HG02885 (cell line): ENCODE measurements around the gene ACKR4.
"Not testable (repeated sequence)": the region's sequence is repeated elsewhere in the genome, so short reads cannot be mapped to it uniquely, and the experiment has no call there.

Experiments used
- ATAC-seq: cut with Tn5 transposase; IDR thresholded peaks from one replicate; pipeline ENCODE4 v1.9.1; 2021; ENCODE audit warnings: mild to moderate bottlenecking; ENCODE audit not compliant: unreplicated experiment, poor library complexity

ACKR4 gene

GRCh38 chr3:132630612-132631011, 33.5 kb downstream of the ACKR4 start:
- no peak for ATAC-seq

GRCh38 chr3:132635052-132635451, 38.0 kb downstream of the ACKR4 start:
- ATAC-seq, result no peak

- ATAC-seq, result no peak
Observed at GRCh38 chr3:132637590-132637989, 40.5 kb downstream of the ACKR4 start.

- ATAC-seq, result no peak
Observed at GRCh38 chr3:132638706-132639105, 41.6 kb downstream of the ACKR4 start.

GRCh38 chr3:132641427-132641826, 44.4 kb downstream of the ACKR4 start:
- not testable (repeated sequence) for ATAC-seq

- peak; percentile 59 for ATAC-seq
Observed at GRCh38 chr3:132641837-132642538, 44.9 kb downstream of the ACKR4 start.

- ATAC-seq, result no peak
Observed at GRCh38 chr3:132642539-132642847, 45.4 kb downstream of the ACKR4 start.

- no peak for ATAC-seq
Observed at GRCh38 chr3:132643366-132643765, 46.3 kb downstream of the ACKR4 start.

- ATAC-seq, result no peak
Observed at GRCh38 chr3:132645058-132645457, 48.0 kb downstream of the ACKR4 start.

GRCh38 chr3:132650153-132650552, 53.1 kb downstream of the ACKR4 start:
- ATAC-seq, result no peak
